AML-193 (cell line): ENCODE results near the gene ZNF789.
A peak's percentile ranks its signal among the peaks of the same experiment; 100 is the strongest.
"Not testable (repeated sequence)": the region's sequence is repeated elsewhere in the genome, so short reads cannot be mapped to it uniquely, and the experiment has no call there.

Experiments
- DNase-seq, 2 experiments: peaks; one replicate each; lab custom pipeline; 2025; lab: John Stamatoyannopoulos, UW

The ZNF789 gene

GRCh38 chr7:99472561-99473314 is at the start of gene ZNF789:
Gene ZNF789, plus strand, starts transcription at chr7:99472890. Its CDS starts 3,567 bp downstream, at chr7:99476457.
- peak; percentile 91 to 93 for DNase-seq

DNA sequence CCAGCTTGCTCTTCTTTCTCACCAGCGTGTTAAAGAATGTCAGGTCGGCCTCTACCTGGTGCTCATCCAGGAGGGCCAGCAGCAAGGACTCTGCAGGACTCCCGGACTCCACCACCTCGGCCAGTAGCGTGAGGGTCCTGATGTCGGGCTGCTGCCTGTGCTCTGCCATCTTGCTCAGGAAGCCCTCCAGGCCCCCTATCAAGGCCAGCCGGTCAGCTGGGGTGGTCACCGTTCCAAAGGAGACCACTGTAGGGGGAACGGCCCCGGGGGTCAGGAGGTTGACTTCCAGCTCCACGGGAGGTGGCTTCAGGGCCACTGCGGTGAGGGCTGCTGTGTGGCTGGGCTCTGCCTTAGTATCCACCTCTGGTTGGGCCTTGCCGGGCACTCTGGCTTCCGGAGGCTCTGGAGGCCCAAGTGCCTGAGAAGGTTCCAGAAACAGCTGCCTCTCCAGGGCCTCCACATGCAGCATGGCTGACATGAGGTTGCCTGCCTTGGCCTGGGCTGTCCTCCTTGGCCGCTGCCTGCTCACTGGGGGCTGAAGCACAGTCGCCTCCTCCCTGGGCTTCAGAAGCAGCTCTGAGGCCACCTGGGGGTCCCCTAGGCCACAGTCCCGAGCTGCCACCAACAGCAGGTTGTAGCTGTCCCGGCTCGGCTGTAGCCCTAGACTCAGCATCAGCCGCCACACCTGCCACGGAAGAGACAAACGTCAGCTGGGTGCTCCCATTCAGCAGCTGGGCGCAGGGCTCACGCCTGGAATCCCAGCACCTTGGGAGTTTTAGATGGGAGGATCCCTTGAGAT is 47.6 kb upstream of the ZNF789 start:
- DNase-seq = no peak

GRCh38 chr7:99428972-99429566 is 43.6 kb upstream of the ZNF789 start:
- no peak for DNase-seq

GRCh38 chr7:99429756-99430155 is 42.9 kb upstream of the ZNF789 start:
- DNase-seq = no peak

DNA sequence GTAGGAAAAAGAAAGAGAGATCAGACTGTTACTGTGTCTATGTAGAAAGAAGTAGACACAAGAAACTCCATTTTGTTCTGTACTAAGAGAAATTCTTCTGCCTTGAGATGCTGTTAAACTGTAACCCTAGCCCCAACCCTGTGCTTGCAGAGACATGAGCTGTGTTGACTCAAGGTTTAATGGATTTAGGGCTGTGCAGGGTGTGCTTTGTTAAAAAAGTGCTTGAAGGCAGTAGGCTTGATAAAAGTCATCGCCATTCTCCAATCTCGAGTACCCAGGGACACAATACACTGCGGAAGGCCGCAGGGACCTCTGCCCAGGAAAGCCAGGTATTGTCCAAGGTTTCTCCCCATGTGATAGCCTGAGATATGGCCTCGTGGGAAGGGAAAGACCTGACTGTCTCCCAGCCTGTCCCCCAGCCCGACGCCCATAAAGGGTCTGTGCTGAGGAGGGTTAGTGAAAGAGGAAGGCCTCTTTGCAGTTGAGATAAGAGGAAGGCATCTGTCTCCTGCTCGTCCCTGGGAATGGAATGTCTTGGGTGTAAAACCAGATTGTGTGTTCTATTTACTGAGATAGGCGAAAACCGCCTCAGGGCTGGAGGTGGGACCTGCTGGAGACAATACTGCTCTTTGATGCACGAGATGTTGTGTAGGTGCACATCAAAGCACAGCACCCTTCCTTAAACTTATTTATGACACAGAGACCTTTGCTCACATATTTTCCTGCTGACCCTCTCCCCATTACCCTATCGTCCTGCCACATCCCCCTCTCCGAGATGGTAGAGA is 40.7 kb upstream of the ZNF789 start:
- not testable (repeated sequence) for DNase-seq

- no peak for DNase-seq
These were observed 39.5 kb upstream of the ZNF789 start for GRCh38 chr7:99433158-99433557.

GRCh38 chr7:99437946-99438572 is 34.6 kb upstream of the ZNF789 start:
- no peak for DNase-seq

GRCh38 chr7:99438573-99439480 is 33.9 kb upstream of the ZNF789 start, which contains the start of the genes CPSF4 and PTCD1:
Gene CPSF4, plus strand, starts transcription at chr7:99438943. Its CDS starts 140 bp downstream, at chr7:99439083.
Gene PTCD1, minus strand, starts transcription at chr7:99438798. Its CDS starts 3,556 bp downstream, at chr7:99435242.
- peak; percentile 85 to 93 for DNase-seq

DNA sequence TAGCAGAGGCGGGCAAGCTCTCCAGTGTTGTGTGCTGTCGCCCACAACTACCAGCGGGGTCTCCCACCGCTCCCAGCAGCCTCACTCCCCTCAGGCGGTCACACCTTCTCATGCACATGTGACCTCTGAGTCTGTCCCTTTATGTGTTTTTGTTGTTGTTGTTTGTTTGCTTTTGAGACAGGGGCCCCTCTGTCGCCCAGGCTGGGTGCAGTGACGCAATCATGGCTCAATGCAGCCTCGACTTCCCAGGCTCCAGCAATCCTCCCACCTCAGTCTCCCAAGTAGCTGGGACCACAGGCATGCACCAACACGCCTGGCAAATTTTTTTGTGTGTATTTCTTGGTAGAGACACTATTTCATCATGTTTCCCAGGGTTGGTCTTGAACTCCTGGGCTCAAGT is 32.5 kb upstream of the ZNF789 start:
- DNase-seq = no peak

DNA sequence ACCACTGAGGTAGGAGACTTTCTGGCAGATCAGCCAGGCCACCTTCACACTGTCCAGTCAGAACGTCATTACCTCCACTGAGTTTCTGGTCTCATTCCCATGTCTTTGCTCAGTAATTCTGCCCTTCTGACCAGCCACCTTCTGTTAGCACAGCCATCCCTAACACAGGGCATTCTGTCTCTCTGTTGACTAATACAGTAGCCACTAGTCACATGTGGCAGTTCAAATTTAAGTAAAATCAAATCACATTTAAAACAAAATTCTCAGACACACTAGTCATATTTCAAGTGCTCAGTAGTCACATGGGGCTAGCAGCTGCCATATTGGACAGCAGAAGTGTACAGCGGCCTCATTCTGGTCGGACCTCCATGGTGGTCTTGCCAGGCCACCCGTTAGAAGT is 26.6 kb upstream of the ZNF789 start:
- DNase-seq = no peak

GRCh38 chr7:99447943-99448342 is 24.7 kb upstream of the ZNF789 start:
- no peak for DNase-seq

DNA sequence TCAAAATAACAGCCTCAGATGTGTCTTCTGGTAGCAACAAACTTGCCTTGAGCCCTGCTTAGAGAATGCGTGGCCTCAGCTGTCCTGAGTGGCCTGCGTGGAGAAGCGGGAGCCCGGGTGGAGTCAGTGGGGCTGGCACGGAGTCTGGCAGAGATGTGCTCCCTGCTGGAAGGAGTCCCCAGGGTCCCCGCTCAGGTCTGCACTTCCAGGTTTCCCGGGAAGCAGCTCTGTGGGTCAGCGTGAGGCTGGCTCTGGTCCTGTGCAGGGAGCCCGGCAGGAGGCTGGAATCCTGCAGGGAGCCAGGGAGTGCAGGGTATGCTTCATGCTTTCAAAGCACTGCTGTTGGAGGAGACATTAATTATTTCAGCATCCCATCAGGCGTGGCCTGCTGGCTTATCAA is 23.8 kb upstream of the ZNF789 start:
- DNase-seq = no peak

GRCh38 chr7:99449326-99449725 is 23.4 kb upstream of the ZNF789 start:
- no peak for DNase-seq

DNA sequence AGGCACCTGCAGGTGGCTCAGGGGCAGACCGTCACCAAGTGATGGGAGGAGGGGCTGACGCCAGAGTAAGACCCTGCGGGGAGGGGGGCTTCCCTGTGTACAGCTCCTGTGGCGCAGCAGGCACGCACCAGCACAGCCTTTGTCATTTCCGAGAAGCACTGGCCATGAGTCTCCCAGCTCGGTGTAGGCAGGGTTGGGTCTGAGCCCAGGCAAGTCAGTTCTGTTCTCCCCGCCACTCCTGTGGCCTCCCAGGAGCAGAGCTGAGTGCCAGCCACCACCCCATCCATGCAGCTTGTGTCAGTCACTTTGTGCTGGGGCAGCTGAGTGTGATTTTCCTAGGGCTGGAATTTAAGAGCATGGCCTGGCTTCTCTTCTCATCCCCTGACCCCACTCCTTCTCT is 20.8 kb upstream of the ZNF789 start:
- no peak for DNase-seq

DNA sequence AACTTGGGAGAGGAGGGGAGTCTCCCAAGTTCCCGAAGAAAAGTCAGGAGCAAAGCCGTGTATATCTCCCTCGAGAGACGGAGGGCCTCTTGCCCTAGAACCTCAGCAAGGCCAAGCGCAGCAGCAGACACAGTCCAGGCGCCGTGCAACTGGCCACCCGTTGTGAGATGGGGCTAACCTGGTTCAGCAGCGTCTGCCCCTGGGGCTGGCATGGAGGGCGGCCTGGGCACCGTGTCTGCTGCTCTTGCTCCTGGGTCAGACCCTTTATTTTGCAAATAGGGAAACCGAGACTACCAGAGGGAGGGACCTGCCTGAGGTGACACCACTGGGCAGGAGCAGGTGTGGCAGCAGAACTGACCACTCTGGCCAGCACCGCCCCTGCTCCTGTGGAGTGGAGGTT is 20.1 kb upstream of the ZNF789 start:
- DNase-seq = no peak

DNA sequence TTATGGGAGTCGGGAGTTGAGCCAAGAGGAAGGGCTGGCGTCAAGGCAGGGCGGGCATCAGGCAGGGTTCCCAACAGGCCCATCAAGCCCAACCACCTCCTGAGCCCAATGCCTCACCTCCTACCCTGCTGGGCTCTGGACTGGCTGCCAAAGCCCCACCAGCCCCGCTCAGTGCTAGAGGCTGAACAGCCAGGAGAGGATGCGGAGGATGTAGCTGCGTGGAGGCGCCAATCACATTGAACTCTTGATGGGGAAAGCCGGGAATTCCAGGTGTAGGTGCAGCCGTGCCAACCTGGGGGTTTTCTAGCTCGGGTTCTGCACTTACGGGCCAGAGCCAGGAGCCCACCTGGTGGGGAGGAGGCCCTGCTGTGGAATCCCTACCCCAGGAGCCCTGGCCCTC is 19.6 kb upstream of the ZNF789 start:
- no peak for DNase-seq

GRCh38 chr7:99455874-99456273 is 16.8 kb upstream of the ZNF789 start:
- no peak for DNase-seq

- DNase-seq = no peak
These were observed 16.4 kb upstream of the ZNF789 start for GRCh38 chr7:99456288-99456687.

GRCh38 chr7:99457050-99457649 is 15.5 kb upstream of the ZNF789 start:
- DNase-seq = no peak
